Measurements from ENCODE around the gene ADGRD1. TPM values are rescaled to one million over a fixed set of nuclear protein-coding genes. Genes with fewer than 3 reads are reported as not detected.
A peak's percentile ranks its signal among the peaks of the same experiment; 100 is the strongest.

Gene ADGRD1
- total RNA-seq, 1 donor from 2014 or later = 0.47 TPM

DNA sequence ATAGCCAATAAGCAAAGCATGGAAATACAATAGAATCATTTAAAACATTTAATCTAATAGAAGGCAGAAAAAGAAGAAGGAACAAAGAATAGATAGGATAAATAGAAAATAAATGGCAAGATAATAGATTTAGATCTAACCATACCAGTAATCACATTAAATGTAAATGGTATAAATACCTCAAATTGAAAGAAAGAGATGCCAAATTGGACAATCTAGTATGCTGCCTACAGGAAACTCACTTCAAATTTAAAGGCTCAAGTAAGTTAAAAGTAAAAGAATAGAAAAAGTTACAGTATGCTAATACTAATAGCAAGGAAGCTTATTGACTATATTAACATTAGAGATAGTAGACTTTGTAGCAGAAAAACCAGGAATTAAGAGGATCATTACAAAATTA, 41.8 kb upstream of the ADGRD1 start:
- H3K9me3 Mint-ChIP-seq = peaks cover 12% of the 10 kb centered on the region
- no peak overlapping the region for H3K27ac Mint-ChIP-seq
- H3K27me3 Mint-ChIP-seq = peaks cover 28% of the 10 kb centered on the region
- intact Hi-C loops (cut with micrococcal nuclease) = loop anchor here (10.0 kb wide), 1 partner anchor 693 kb away; no protein-coding TSS in a partner anchor
- H3K4me3 Mint-ChIP-seq = no peak overlapping the region
- no peaks in the 10 kb centered on the region for H3K36me3 Mint-ChIP-seq (ENCODE audit: low read depth)
- TF ChIP-seq, protein P1, sequence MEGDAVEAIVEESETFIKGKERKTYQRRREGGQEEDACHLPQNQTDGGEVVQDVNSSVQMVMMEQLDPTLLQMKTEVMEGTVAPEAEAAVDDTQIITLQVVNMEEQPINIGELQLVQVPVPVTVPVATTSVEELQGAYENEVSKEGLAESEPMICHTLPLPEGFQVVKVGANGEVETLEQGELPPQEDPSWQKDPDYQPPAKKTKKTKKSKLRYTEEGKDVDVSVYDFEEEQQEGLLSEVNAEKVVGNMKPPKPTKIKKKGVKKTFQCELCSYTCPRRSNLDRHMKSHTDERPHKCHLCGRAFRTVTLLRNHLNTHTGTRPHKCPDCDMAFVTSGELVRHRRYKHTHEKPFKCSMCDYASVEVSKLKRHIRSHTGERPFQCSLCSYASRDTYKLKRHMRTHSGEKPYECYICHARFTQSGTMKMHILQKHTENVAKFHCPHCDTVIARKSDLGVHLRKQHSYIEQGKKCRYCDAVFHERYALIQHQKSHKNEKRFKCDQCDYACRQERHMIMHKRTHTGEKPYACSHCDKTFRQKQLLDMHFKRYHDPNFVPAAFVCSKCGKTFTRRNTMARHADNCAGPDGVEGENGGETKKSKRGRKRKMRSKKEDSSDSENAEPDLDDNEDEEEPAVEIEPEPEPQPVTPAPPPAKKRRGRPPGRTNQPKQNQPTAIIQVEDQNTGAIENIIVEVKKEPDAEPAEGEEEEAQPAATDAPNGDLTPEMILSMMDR (IDR thresholded peaks at IDR 0.05) = no peak
- ATAC-seq (ENCODE audit: low read depth) = no peak
- no peak for DNase-seq
- peaks cover 9% of the 10 kb centered on the region for H3K4me1 Mint-ChIP-seq
- POLR2A ChIA-PET = no interaction called here
- CTCF ChIA-PET = no interaction called here

DNA sequence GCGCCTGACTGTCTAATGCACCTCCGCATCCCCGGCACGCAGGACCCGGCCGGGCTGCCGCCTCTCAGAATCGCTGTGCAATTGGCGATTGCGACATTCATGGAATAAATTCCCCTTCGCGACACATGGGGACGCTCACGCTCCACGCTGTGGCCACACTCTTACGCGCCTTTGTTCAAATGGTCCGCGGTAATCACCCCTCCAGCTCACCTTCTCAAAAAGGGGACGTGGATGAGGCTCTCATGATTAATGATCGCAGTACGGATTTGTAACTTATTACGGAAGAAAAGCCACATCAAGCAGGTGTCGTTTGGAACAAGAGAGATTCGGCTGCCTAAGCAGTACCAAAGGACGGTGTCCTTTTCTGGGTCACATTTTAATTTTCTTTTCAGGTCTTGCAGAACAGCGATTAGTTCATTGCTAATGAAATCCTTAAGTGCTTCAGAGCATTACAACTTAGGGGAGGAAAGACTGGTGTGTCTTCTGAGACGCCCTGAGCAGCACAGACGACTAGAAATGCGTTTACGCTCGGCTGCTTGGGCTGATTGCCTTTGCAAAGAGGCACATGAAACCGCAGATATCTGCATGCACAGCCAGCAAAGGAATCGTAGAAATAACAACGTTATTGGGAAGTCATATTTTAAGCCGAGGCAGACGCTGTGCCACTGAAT, 37.3 kb upstream of the ADGRD1 start:
- H3K27ac Mint-ChIP-seq = no peak overlapping the region
- H3K4me3 Mint-ChIP-seq = peak overlapping the region; percentile 39
- ChIA-PET CTCF (interaction anchor here (1.0 to 5.7 kb wide), 6 partner anchors 87 to 914 kb away, joined by 4 to 83 read pairs (median 4); no protein-coding TSS in a partner anchor), POLR2A (interaction anchor here (0.6 kb wide), 1 partner anchor 1033 kb away, joined by 3 read pairs; the partner anchor contains the start of gene EP400)
- no peaks in the 10 kb centered on the region for H3K36me3 Mint-ChIP-seq (ENCODE audit: low read depth)
- peak; percentile 48 for DNase-seq
- peaks cover 9% of the 10 kb centered on the region for H3K9me3 Mint-ChIP-seq
- TF ChIP-seq, protein P1 (IDR thresholded peaks at IDR 0.05) = peak; percentile 53
- intact Hi-C loops (cut with micrococcal nuclease) = loop anchor here (1.0 to 10.0 kb wide), 6 partner anchors 64 to 1084 kb away; no protein-coding TSS in a partner anchor
- peaks cover 9% of the 10 kb centered on the region for H3K4me1 Mint-ChIP-seq
- ATAC-seq (ENCODE audit: low read depth) = peak; percentile 60
- peaks cover 35% of the 10 kb centered on the region for H3K27me3 Mint-ChIP-seq

DNA sequence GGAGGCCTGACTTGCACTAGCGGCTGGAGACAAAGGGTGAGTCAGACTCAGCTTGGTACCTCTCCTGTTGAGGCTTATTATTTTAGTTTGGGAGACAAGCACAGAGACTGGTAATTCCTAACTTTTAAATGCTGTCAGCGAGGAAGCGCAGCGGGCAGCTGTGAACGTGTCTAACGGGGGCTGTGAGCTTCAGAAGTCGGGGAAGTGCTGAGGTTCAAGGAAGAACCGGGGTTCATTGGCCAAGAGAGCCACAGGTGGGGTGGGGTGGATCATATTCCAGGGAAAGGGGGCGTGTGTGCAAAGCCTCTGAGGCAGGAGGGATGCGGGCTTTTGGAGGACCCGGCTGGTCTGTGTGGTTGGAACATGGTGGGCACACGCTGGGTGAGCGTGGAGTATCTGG, 36.1 kb upstream of the ADGRD1 start:
- Mint-ChIP-seq H3K4me3 (no peak overlapping the region), H3K36me3 (ENCODE audit: low read depth) (no peaks in the 10 kb centered on the region), H3K4me1 (peaks cover 9% of the 10 kb centered on the region), H3K27me3 (peaks cover 31% of the 10 kb centered on the region), H3K27ac (no peak overlapping the region), H3K9me3 (no peaks in the 10 kb centered on the region)
- intact Hi-C loops (cut with micrococcal nuclease) = loop anchor here (2.0 to 10.0 kb wide), 2 partner anchors 687 to 1083 kb away; no protein-coding TSS in a partner anchor
- TF ChIP-seq, protein P1 (IDR thresholded peaks at IDR 0.05) = no peak
- DNase-seq = no peak
- ATAC-seq (ENCODE audit: low read depth) = no peak
- ChIA-PET POLR2A (no interaction called here), CTCF (interaction anchor here (5.7 kb wide), 1 partner anchor 214 kb away, joined by 83 read pairs; no protein-coding TSS in a partner anchor)

DNA sequence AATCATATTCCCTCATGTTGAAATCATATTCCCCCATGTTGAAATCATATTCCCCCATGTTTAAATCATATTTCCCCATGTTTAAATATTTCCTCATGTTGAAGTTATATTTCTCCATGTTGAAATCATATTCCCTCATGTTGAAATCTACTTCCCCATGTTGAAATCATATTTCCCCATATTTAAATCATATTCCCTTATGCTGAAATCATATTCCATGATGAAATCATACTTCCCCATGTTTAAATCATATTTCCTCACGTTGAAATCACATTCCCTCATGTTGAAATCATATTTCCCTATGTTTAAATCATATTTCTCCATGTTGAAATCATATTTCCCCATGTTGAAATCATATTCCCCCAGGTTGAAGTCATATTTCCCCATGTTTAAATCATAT, 34.6 kb upstream of the ADGRD1 start:
- ChIA-PET POLR2A (no interaction called here), CTCF (no interaction called here)
- intact Hi-C loops (cut with micrococcal nuclease) = loop anchor here (10.0 kb wide), 1 partner anchor 686 kb away; no protein-coding TSS in a partner anchor
- DNase-seq = no peak
- Mint-ChIP-seq H3K4me3 (no peak overlapping the region), H3K4me1 (peaks cover 9% of the 10 kb centered on the region), H3K27ac (no peak overlapping the region), H3K36me3 (ENCODE audit: low read depth) (no peaks in the 10 kb centered on the region), H3K9me3 (no peaks in the 10 kb centered on the region), H3K27me3 (peaks cover 30% of the 10 kb centered on the region)
- TF ChIP-seq, protein P1 (IDR thresholded peaks at IDR 0.05) = no peak
- no peak for ATAC-seq (ENCODE audit: low read depth)

DNA sequence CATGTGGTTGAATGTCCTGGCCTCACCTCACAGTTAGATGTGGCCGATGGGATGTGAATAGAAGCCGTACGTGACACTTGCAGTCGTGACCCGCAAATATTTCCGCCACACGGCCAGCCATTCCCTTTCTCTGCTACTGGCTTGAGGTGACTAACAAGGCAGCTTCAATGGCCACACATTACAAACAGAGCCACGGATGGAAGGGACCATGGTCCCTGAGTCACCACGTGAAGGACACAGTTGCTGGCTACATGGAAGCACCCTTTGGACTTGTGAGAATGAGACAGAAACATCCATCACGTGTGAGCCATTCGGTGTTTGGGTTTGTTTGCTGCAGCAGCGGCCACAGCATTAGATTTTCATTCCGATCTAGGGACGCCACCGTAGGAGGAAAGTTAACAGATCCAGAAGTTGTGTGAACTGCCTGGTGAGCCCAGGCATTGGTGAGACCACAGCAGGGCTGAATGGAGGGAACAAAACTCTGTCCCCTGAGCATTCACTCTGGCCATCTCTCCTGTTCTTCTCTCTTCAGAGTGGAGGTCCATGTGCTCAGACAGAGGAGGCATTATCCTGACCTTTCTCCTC, 33.5 kb upstream of the ADGRD1 start:
- Mint-ChIP-seq H3K9me3 (no peaks in the 10 kb centered on the region), H3K36me3 (ENCODE audit: low read depth) (no peaks in the 10 kb centered on the region), H3K4me1 (peaks cover 9% of the 10 kb centered on the region), H3K4me3 (no peak overlapping the region), H3K27ac (no peak overlapping the region), H3K27me3 (peaks cover 24% of the 10 kb centered on the region)
- intact Hi-C loops (cut with micrococcal nuclease) = no loop called here
- ChIA-PET POLR2A (no interaction called here), CTCF (interaction anchor here (0.9 kb wide), 1 partner anchor 212 kb away, joined by 3 read pairs; no protein-coding TSS in a partner anchor)
- no peak for DNase-seq
- no peak for ATAC-seq (ENCODE audit: low read depth)
- TF ChIP-seq, protein P1 (IDR thresholded peaks at IDR 0.05) = no peak

All from activated B cell treated with CpG ODN at 0.5 μM for 24 hours (primary cell).